ENCODE data around the gene PGM2L1.

- TF ChIP-seq CTCF (IDR thresholded peaks at IDR 0.05; ENCODE audit: insufficient read depth, low read length, poor library complexity, severe bottlenecking) (no peak), EZH2phosphoT487 (conservative IDR thresholded peaks at IDR 0.05; ENCODE audit: low read length) (no peak)
Measured at GRCh38 chr11:74325649-74326645, 72.3 kb downstream of the PGM2L1 start.
